Gastrocnemius medialis (tissue), 4 donors: ENCODE data around the gene LHPP.

ENCODE experiments used
- POLR2A ChIP-seq, 2 donors: fragments of 450-650 bp; IDR thresholded peaks; one replicate each; pipeline ENCODE4 v1.6.1; 2017; ENCODE audit warnings: antibody characterized with exemption in 2 of 2, mild to moderate bottlenecking in 2 of 2, moderate library complexity in 2 of 2
- TF ChIP-seq, protein P1 (sequence below), 5 experiments: fragments of 450-650 bp in 3 of 5; fragments of 200-600 bp in 2 of 5; sonication (generic) in 2 of 5; IDR thresholded peaks in 4 of 5; conservative IDR thresholded peaks in 1 of 5; 1 replicate in 4 of 5; 2 replicates in 1 of 5; pipeline ENCODE4 v1.5.1; 2016 to 2019; ENCODE audit warnings: antibody characterized with exemption in 5 of 5, mild to moderate bottlenecking in 3 of 5, moderate library complexity in 3 of 5

DNA sequence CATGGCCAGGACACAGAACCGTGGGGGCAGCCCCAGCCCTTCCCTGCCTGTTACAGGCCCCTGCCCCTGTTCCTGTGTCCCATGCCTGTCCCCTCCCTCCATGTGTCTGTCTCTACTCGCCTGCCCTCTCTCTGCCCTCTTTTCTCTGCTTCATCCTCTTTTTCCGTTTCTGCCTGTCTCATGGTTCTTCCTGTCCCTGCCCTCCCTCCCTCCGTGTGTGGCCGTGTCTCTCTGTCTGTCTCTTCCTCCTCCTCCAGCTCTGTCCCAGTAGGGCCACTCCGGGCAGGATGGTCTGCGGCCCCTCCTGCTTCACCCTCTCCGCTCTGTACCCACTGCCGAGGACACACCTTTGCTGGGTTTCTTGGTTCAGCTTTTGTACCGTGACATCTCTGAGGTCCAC lies 145.2 kb downstream of the LHPP start:
- TF ChIP-seq POLR2A (IDR thresholded peaks at IDR 0.05), result no peak
- TF ChIP-seq, protein P1, sequence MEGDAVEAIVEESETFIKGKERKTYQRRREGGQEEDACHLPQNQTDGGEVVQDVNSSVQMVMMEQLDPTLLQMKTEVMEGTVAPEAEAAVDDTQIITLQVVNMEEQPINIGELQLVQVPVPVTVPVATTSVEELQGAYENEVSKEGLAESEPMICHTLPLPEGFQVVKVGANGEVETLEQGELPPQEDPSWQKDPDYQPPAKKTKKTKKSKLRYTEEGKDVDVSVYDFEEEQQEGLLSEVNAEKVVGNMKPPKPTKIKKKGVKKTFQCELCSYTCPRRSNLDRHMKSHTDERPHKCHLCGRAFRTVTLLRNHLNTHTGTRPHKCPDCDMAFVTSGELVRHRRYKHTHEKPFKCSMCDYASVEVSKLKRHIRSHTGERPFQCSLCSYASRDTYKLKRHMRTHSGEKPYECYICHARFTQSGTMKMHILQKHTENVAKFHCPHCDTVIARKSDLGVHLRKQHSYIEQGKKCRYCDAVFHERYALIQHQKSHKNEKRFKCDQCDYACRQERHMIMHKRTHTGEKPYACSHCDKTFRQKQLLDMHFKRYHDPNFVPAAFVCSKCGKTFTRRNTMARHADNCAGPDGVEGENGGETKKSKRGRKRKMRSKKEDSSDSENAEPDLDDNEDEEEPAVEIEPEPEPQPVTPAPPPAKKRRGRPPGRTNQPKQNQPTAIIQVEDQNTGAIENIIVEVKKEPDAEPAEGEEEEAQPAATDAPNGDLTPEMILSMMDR (IDR thresholded peaks at IDR 0.05 in 4 of 5, conservative IDR thresholded peaks at IDR 0.05 in 1 of 5), result no peak
